Endothelial cell of umbilical vein (primary cell): ENCODE results near the gene SPEF1.

Experiments used
- CTCF ChIP-seq, 2 donors: IDR thresholded peaks; 1 replicate in 1 of 2; 2 replicates in 1 of 2; pipeline ENCODE4 v1.5.1; 2011; ENCODE audit warnings: low read length in 2 of 2, mild to moderate bottlenecking in 2 of 2, moderate library complexity in 2 of 2, control low read depth in 1 of 2, inconsistent platforms in 1 of 2, low read depth in 1 of 2; ENCODE audit not compliant: insufficient read depth in 1 of 2; ENCODE audit errors: extremely low read depth in 1 of 2
- EZH2 ChIP-seq: IDR thresholded peaks from 2 replicates; pipeline ENCODE4 v1.6.1; 2012; ENCODE audit warnings: borderline replicate concordance, low read depth, mild to moderate bottlenecking, moderate library complexity, low read length, inconsistent platforms; ENCODE audit not compliant: severe bottlenecking
- POLR2A ChIP-seq: IDR thresholded peaks from 2 replicates; pipeline ENCODE4 v1.6.1; 2012; ENCODE audit warnings: low read depth, mild to moderate bottlenecking, control low read depth, low read length

- no peak for TF ChIP-seq CTCF (IDR thresholded peaks at IDR 0.05; ENCODE audit: extremely low read depth in 1 of 2, insufficient read depth in 1 of 2, low read depth in 1 of 2, low read length in 2 of 2)
- no peak for TF ChIP-seq POLR2A
- no peak for TF ChIP-seq EZH2
These were observed 22.0 kb upstream of the SPEF1 start for GRCh38 chr20:3803289-3803688.
